Panc1 (cell line): ENCODE data around the gene BRINP2. TPM values are rescaled to one million over a fixed set of nuclear protein-coding genes. Genes with fewer than 3 reads are reported as not detected.

ENCODE experiments used
- ATAC-seq: fragments of 200-7000 bp; cut with Tn5 transposase; 2 replicates; pipeline ENCODE4 v1.9.1; 2020; ENCODE audit warnings: mild to moderate bottlenecking, moderate library complexity
- BruUV-seq: library from RNA; stranded (reverse); fragments of 400-500 nt; replicated peaks from 2 replicates; lab custom pipeline; 2021; lab: Mats Ljungman, UMichigan
- CTCF ChIA-PET: fragments of 300-600 bp; sonication (Branson Sonifier 250); formaldehyde crosslinking; loops from one replicate; lab custom pipeline; 2022; ENCODE audit warnings: antibody characterized with exemption; lab: Charles Lee
- POLR2A ChIA-PET: fragments of 300-600 bp; sonication (Branson Sonifier 250); formaldehyde crosslinking; loops from one replicate; lab custom pipeline; 2022; ENCODE audit warnings: antibody characterized with exemption; lab: Charles Lee
- DNase-seq: peaks from one replicate; pipeline ENCODE4 v3.0.0-alpha.2; 2010; ENCODE audit warnings: low read depth, low spot score
- H3K27ac ChIP-seq: 2 replicates; pipeline ENCODE4 v1.5.1; 2011; ENCODE audit warnings: mild to moderate bottlenecking, low read length, inconsistent platforms
- H3K27me3 ChIP-seq: fragments of 200-500 bp; sonication (Bioruptor generic); 2 replicates; pipeline ENCODE4 v1.6.0; 2014; ENCODE audit warnings: low read length, inconsistent platforms; ENCODE audit not compliant: control insufficient read depth, insufficient read depth
- H3K36me3 ChIP-seq: fragments of 200-500 bp; sonication (Bioruptor generic); 2 replicates; pipeline ENCODE4 v1.5.1; 2014; ENCODE audit warnings: inconsistent platforms, mild to moderate bottlenecking, low read length, moderate library complexity; ENCODE audit not compliant: control insufficient read depth, insufficient read depth
- H3K4me1 ChIP-seq: 2 replicates; pipeline ENCODE4 v1.5.1; 2011; ENCODE audit warnings: inconsistent platforms, mild to moderate bottlenecking, low read length, moderate library complexity; ENCODE audit not compliant: control insufficient read depth, insufficient read depth
- H3K4me3 ChIP-seq, 2 experiments: 2 replicates each; pipeline ENCODE4 v1.5.1; 2011 to 2012; ENCODE audit warnings: low read depth in 2 of 2, low read length in 2 of 2, mild to moderate bottlenecking in 2 of 2, inconsistent platforms in 1 of 2, moderate library complexity in 1 of 2
- H3K9me3 ChIP-seq: fragments of 200-500 bp; sonication (Bioruptor generic); 2 replicates; pipeline ENCODE4 v1.5.1; 2014; ENCODE audit warnings: low read depth, mild to moderate bottlenecking, inconsistent platforms, low read length, moderate library complexity; ENCODE audit not compliant: control insufficient read depth, insufficient read depth
- POLR2AphosphoS5 ChIP-seq: IDR thresholded peaks from 2 replicates; pipeline ENCODE4 v1.6.1; 2012; ENCODE audit warnings: mild to moderate bottlenecking, low read depth, low read length, moderate library complexity
- REST ChIP-seq, 2 experiments: IDR thresholded peaks; 2 replicates each; pipeline ENCODE4 v1.6.1; 2011 to 2012; ENCODE audit warnings: low read depth in 2 of 2, control low read depth in 1 of 2, low read length in 1 of 2, mild to moderate bottlenecking in 1 of 2, moderate library complexity in 1 of 2; ENCODE audit not compliant: insufficient read depth in 1 of 2
- SIN3A ChIP-seq: IDR thresholded peaks from 2 replicates; pipeline ENCODE4 v1.6.1; 2012; ENCODE audit warnings: low read depth, mild to moderate bottlenecking, low read length, moderate library complexity, borderline replicate concordance; ENCODE audit not compliant: insufficient read depth
- TCF7L2 ChIP-seq: IDR thresholded peaks from 2 replicates; pipeline ENCODE4 v1.6.1; 2011; ENCODE audit warnings: mild to moderate bottlenecking, low read depth, low read length, inconsistent platforms
- in situ Hi-C: cut with HindIII; loops from 2 replicates; pipeline ENCODE4 v1.10.0; 2016; ENCODE audit warnings: low sequenced_read_pairs, low pct_unique_long_range_greater_than_20kb
- intact Hi-C: fragments of 100-400 bp; cut with micrococcal nuclease; formaldehyde crosslinking; loops from one replicate; pipeline ENCODE4 v1.10.0; 2022; ENCODE audit not compliant: unreplicated experiment
- total RNA-seq: library from RNA; stranded (reverse); gene quantifications from one replicate; pipeline ENCODE4 v1.2.1, GENCODE V29; 2021; ENCODE audit not compliant: unreplicated experiment
- TF ChIP-seq, protein P1 (sequence below): fragments of 450-650 bp; IDR thresholded peaks from 2 replicates; pipeline ENCODE4 v1.5.1; 2017; ENCODE audit warnings: mild to moderate bottlenecking

The BRINP2 gene
- total RNA-seq, 1 experiment from 2014 or later: not detected

DNA sequence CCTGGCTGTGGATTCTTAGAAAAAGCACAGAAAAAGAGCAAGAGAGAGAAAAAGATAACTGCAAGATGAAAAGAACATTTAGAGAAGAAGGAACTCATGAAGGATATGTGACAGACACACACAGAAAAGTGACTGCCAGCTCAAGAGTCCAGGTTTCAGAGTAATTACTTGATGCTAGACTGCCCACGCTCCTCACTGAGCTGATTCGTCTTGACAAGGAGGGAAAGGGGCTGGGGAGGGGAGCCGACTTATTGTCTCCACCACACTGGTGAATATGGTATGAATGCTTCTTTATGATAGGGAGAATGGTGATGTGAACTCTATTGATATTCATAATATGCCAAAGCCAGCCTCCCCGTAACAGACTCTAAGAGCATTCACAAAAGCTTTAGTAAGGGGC lies 140.4 kb downstream of the BRINP2 start:
- Histone ChIP-seq H3K27me3 (no peaks in the 10 kb centered on the region), H3K4me3 (no peak overlapping the region), H3K36me3 (no peaks in the 10 kb centered on the region), H3K4me1 (no peaks in the 10 kb centered on the region), H3K9me3 (no peaks in the 10 kb centered on the region), H3K27ac (no peak overlapping the region)
- in situ Hi-C loops (no loop called here), intact Hi-C loops (no loop called here)
- DNase-seq: no peak
- CTCF ChIA-PET: no interaction called here
- TF ChIP-seq REST (IDR thresholded peaks at IDR 0.05; ENCODE audit: insufficient read depth in 1 of 2, low read depth in 2 of 2, low read length in 1 of 2) (no peak), TCF7L2 (no peak), POLR2AphosphoS5 (no peak)
- TF ChIP-seq, protein P1, sequence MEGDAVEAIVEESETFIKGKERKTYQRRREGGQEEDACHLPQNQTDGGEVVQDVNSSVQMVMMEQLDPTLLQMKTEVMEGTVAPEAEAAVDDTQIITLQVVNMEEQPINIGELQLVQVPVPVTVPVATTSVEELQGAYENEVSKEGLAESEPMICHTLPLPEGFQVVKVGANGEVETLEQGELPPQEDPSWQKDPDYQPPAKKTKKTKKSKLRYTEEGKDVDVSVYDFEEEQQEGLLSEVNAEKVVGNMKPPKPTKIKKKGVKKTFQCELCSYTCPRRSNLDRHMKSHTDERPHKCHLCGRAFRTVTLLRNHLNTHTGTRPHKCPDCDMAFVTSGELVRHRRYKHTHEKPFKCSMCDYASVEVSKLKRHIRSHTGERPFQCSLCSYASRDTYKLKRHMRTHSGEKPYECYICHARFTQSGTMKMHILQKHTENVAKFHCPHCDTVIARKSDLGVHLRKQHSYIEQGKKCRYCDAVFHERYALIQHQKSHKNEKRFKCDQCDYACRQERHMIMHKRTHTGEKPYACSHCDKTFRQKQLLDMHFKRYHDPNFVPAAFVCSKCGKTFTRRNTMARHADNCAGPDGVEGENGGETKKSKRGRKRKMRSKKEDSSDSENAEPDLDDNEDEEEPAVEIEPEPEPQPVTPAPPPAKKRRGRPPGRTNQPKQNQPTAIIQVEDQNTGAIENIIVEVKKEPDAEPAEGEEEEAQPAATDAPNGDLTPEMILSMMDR: no peak
- no peak for ATAC-seq
- no TSS peak for BruUV-seq
- POLR2A ChIA-PET: interaction anchor here (0.6 kb wide), 1 partner anchor 89 kb away, joined by 4 read pairs; no protein-coding TSS in a partner anchor

- Histone ChIP-seq H3K9me3 (no peaks in the 10 kb centered on the region), H3K27me3 (no peaks in the 10 kb centered on the region), H3K27ac (no peak overlapping the region), H3K4me3 (no peak overlapping the region), H3K4me1 (no peaks in the 10 kb centered on the region), H3K36me3 (no peaks in the 10 kb centered on the region)
- intact Hi-C loops: no loop called here
- POLR2A ChIA-PET: interaction anchor here (0.6 kb wide), 1 partner anchor 88 kb away, joined by 4 read pairs; no protein-coding TSS in a partner anchor
- TF ChIP-seq, protein P1: no peak
- TF ChIP-seq SIN3A: no peak
- no TSS peak for BruUV-seq
- CTCF ChIA-PET: no interaction called here
- DNase-seq (no peak), ATAC-seq (no peak)
- in situ Hi-C loops: no loop called here
Observed at GRCh38 chr1:177311586-177311985, 140.8 kb downstream of the BRINP2 start.

- in situ Hi-C loops (no loop called here), intact Hi-C loops (no loop called here)
- TF ChIP-seq POLR2AphosphoS5 (no peak), TCF7L2 (no peak), SIN3A (no peak), REST (IDR thresholded peaks at IDR 0.05; ENCODE audit: insufficient read depth in 1 of 2, low read depth in 2 of 2, low read length in 1 of 2) (no peak)
- H3K27me3 ChIP-seq: no peaks in the 10 kb centered on the region
- no peaks in the 10 kb centered on the region for H3K4me1 ChIP-seq
- ChIA-PET POLR2A (no interaction called here), CTCF (no interaction called here)
- H3K4me3 ChIP-seq: no peak overlapping the region
- H3K36me3 ChIP-seq: no peaks in the 10 kb centered on the region
- no peak for ATAC-seq
- H3K9me3 ChIP-seq: no peaks in the 10 kb centered on the region
- H3K27ac ChIP-seq: no peak overlapping the region
- BruUV-seq: no TSS peak
- DNase-seq: no peak
Observed at GRCh38 chr1:177315261-177315660, 144.5 kb downstream of the BRINP2 start.
